Measurements from ENCODE around the gene DTHD1. TPM values are rescaled to one million over a fixed set of nuclear protein-coding genes. Genes with fewer than 3 reads are reported as not detected.
A peak's percentile ranks its signal among the peaks of the same experiment; 100 is the strongest.

The DTHD1 gene
- total RNA-seq, 2 experiments from 2014 or later: 1.2 to 1.3 TPM

- no peaks in the 10 kb centered on the region for H3K9me3 Mint-ChIP-seq
- peak; percentile 80 for ATAC-seq
- ChIA-PET CTCF (interaction anchor here (0.7 to 4.0 kb wide), 4 partner anchors 11 to 143 kb away, joined by 3 to 34 read pairs (median 13); partner anchors contain the start of gene ARAP2), POLR2A (interaction anchor here (0.6 to 3.9 kb wide), 3 partner anchors 9 to 12 kb away, joined by 3 to 25 read pairs (median 6); partner anchors contain the start of gene ARAP2)
- no peaks in the 10 kb centered on the region for H3K36me3 Mint-ChIP-seq (ENCODE audit: low read depth)
- TF ChIP-seq, protein P1, sequence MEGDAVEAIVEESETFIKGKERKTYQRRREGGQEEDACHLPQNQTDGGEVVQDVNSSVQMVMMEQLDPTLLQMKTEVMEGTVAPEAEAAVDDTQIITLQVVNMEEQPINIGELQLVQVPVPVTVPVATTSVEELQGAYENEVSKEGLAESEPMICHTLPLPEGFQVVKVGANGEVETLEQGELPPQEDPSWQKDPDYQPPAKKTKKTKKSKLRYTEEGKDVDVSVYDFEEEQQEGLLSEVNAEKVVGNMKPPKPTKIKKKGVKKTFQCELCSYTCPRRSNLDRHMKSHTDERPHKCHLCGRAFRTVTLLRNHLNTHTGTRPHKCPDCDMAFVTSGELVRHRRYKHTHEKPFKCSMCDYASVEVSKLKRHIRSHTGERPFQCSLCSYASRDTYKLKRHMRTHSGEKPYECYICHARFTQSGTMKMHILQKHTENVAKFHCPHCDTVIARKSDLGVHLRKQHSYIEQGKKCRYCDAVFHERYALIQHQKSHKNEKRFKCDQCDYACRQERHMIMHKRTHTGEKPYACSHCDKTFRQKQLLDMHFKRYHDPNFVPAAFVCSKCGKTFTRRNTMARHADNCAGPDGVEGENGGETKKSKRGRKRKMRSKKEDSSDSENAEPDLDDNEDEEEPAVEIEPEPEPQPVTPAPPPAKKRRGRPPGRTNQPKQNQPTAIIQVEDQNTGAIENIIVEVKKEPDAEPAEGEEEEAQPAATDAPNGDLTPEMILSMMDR (IDR thresholded peaks at IDR 0.05): no peak
- H3K4me1 Mint-ChIP-seq (ENCODE audit: low read depth): peaks cover 46% of the 10 kb centered on the region
- peak overlapping the region; percentile 66 for H3K4me3 Mint-ChIP-seq
- DNase-seq: peak; percentile 81
- H3K27me3 Mint-ChIP-seq: no peaks in the 10 kb centered on the region
- intact Hi-C loops (cut with micrococcal nuclease): loop anchor here (2.0 kb wide), 1 partner anchor 67 kb away; no protein-coding TSS in a partner anchor
- H3K27ac Mint-ChIP-seq: peak overlapping the region; percentile 94
These were observed 25.8 kb upstream of the DTHD1 start for GRCh38 chr4:36255577-36255976.

- Mint-ChIP-seq H3K4me3 (peak overlapping the region; percentile 69), H3K9me3 (no peaks in the 10 kb centered on the region), H3K27me3 (no peaks in the 10 kb centered on the region), H3K27ac (peak overlapping the region; percentile 94), H3K36me3 (ENCODE audit: low read depth) (no peaks in the 10 kb centered on the region), H3K4me1 (ENCODE audit: low read depth) (peaks cover 45% of the 10 kb centered on the region)
- ChIA-PET POLR2A (interaction anchor here (1.0 to 4.3 kb wide), 2 partner anchors 12 to 69 kb away, joined by 3 to 21 read pairs; partner anchors contain the start of gene ARAP2), CTCF (interaction anchor here (4.2 kb wide), 1 partner anchor 12 kb away, joined by 24 read pairs; no protein-coding TSS in a partner anchor)
- TF ChIP-seq, protein P1 (IDR thresholded peaks at IDR 0.05): no peak
- intact Hi-C loops (cut with micrococcal nuclease): no loop called here
- peak; percentile 48 for ATAC-seq
- DNase-seq: peak; percentile 40
These were observed 25.0 kb upstream of the DTHD1 start for GRCh38 chr4:36256398-36256891.

GRCh38 chr4:36260731-36261130, 20.7 kb upstream of the DTHD1 start:
- TF ChIP-seq, protein P1 (IDR thresholded peaks at IDR 0.05): no peak
- no peak overlapping the region for H3K4me3 Mint-ChIP-seq
- ATAC-seq: no peak

GRCh38 chr4:36264207-36264826, 17.1 kb upstream of the DTHD1 start:
- peak; percentile 8 for ATAC-seq
- Mint-ChIP-seq H3K4me1 (ENCODE audit: low read depth) (peaks cover 48% of the 10 kb centered on the region), H3K9me3 (no peaks in the 10 kb centered on the region), H3K27ac (peak overlapping the region; percentile 60), H3K27me3 (no peaks in the 10 kb centered on the region), H3K36me3 (ENCODE audit: low read depth) (no peaks in the 10 kb centered on the region), H3K4me3 (no peak overlapping the region)
- ChIA-PET POLR2A (interaction anchor here (0.9 to 1.7 kb wide), 4 partner anchors 18 to 22 kb away, joined by 3 to 5 read pairs (median 3); partner anchors contain the start of gene ARAP2), CTCF (interaction anchor here (1.2 kb wide), 1 partner anchor 20 kb away, joined by 3 read pairs; no protein-coding TSS in a partner anchor)
- no peak for DNase-seq
- intact Hi-C loops (cut with micrococcal nuclease): no loop called here
- TF ChIP-seq, protein P1 (IDR thresholded peaks at IDR 0.05): no peak

More at GRCh38 chr4:36260731-36261130, 20.7 kb upstream of the DTHD1 start:
- intact Hi-C loops (cut with micrococcal nuclease): no loop called here
- ChIA-PET CTCF (no interaction called here), POLR2A (interaction anchor here (1.3 kb wide), 1 partner anchor 9 kb away, joined by 3 read pairs; no protein-coding TSS in a partner anchor)
- Mint-ChIP-seq H3K36me3 (ENCODE audit: low read depth) (no peaks in the 10 kb centered on the region), H3K27me3 (no peaks in the 10 kb centered on the region), H3K4me1 (ENCODE audit: low read depth) (peaks cover 31% of the 10 kb centered on the region), H3K9me3 (no peaks in the 10 kb centered on the region), H3K27ac (no peak overlapping the region)
- DNase-seq: no peak
